Measurements from ENCODE around the gene DIP2C. TPM values are rescaled to one million over a fixed set of nuclear protein-coding genes. Genes with fewer than 3 reads are reported as not detected.

DIP2C gene
- polyA plus RNA-seq, 1 of the 3 experiments (the other 2 are of a cell fraction): 8.7 TPM

DNA sequence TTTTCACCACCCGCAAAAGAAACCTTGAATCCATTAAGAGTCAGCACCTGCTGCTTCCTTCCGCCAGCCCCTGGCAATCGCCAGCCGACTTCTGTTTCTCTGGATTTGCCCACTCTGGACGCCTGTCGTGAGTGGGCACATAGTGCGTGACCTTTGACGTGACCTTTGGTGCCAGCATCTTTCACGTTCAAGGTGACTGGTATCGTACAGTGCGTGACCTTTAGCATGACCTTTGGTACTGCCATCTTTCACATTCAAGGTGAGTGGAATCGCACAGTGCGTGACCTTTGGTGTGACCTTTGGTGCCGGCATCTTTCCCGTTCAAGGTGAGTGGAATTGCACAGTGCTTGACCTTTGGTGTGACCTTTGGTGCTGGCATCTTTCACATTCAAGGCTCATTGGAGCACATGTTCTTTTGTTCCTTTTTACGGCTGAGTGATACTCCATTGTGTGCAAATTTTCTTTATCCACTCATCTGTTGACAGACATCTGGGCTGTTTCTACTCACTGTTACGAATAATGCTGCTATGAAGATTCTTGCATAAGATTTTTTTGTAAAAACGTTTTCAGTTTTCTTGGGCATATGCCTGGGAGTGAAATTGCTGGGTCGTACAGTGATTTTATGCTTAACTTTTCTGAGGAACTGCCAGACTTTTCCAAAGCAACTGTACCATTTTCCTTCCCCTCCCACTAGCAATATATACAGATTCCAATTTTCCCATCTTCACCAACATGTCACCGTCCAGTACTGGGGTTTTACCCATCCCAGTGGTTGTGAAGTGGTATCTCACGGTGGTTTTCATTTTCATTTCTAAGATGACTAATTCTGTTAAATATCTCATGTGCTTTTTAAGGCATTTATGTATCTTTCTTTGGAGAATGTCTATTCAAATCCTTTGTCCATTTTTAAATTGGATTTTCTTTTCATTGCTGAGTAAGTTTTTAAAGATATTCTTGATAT is 145.3 kb downstream of the DIP2C start:
- WGBS (ENCODE audit: low lambda C conversion rate): 96% methylated on average over 21 of the region's 21 CpGs
- Histone ChIP-seq H4K20me1 (ENCODE audit: insufficient read depth) (peaks cover 83% of the 10 kb centered on the region), H3K4me3 (ENCODE audit: low read depth in 2 of 2, low read length in 1 of 2) (no peak overlapping the region), H3K36me3 (replicated peaks in 1 of 2; ENCODE audit: control insufficient read depth in 1 of 2, insufficient read depth in 2 of 2, low read length in 1 of 2) (no peaks in the 10 kb centered on the region), H3K9me3 (no peaks in the 10 kb centered on the region), H3K27ac (ENCODE audit: low read depth in 2 of 2, low read length in 1 of 2) (no peak overlapping the region), H2AFZ (ENCODE audit: low read depth) (no peak overlapping the region), H3K4me2 (no peak overlapping the region), H3K9ac (no peak overlapping the region), H3K4me1 (ENCODE audit: control insufficient read depth in 1 of 2, insufficient read depth in 2 of 2, low read depth in 1 of 2, low read length in 1 of 2) (peaks cover 13 to 31% of the 10 kb centered on the region in 2 experiments; a peak in 3 of 4 replicates), H3F3A (replicated peaks; ENCODE audit: insufficient read depth) (peaks cover 6% of the 10 kb centered on the region), H3K27me3 (ENCODE audit: insufficient read depth) (no peaks in the 10 kb centered on the region), H3K9me2 (no peaks in the 10 kb centered on the region), H3K79me2 (ENCODE audit: insufficient read depth) (peaks cover 14% of the 10 kb centered on the region; the same call in 1 of the 2 replicates)
- ChIA-PET CTCF (no interaction called here), POLR2A (no interaction called here)
- no peak for DNase-seq
- TF ChIP-seq TAF1 (IDR thresholded peaks at IDR 0.05; ENCODE audit: borderline replicate concordance, low read depth, low read length) (no peak), FOXJ3 (CRISPR knock-in tag; IDR thresholded peaks at IDR 0.05) (no peak), EP300 (IDR thresholded peaks at IDR 0.05; ENCODE audit: borderline replicate concordance in 1 of 2, low read depth in 1 of 2, low read length in 1 of 2) (no peak), RCOR1 (IDR thresholded peaks at IDR 0.05; ENCODE audit: low read length) (no peak), RXRA (IDR thresholded peaks at IDR 0.05; ENCODE audit: borderline replicate concordance, low read depth) (no peak), SIN3A (IDR thresholded peaks at IDR 0.05; ENCODE audit: borderline replicate concordance, low read depth, low read length) (no peak), NFIC (IDR thresholded peaks at IDR 0.05; ENCODE audit: borderline replicate concordance) (no peak), MXI1 (IDR thresholded peaks at IDR 0.05; ENCODE audit: low read depth, low read length) (no peak), TEAD4 (IDR thresholded peaks at IDR 0.05; ENCODE audit: borderline replicate concordance, insufficient read depth) (no peak), RFX5 (IDR thresholded peaks at IDR 0.05; ENCODE audit: low read length) (no peak), FOXM1 (IDR thresholded peaks at IDR 0.05; ENCODE audit: low read depth) (no peak), YY1 (IDR thresholded peaks at IDR 0.05; ENCODE audit: low read depth) (no peak), CHD2 (IDR thresholded peaks at IDR 0.05; ENCODE audit: low read length, partially characterized antibody) (no peak), JUND (IDR thresholded peaks at IDR 0.05) (no peak), GABPA (IDR thresholded peaks at IDR 0.05; ENCODE audit: low read depth) (no peak), PBX3 (IDR thresholded peaks at IDR 0.05) (no peak)
- TF ChIP-seq, protein P1, sequence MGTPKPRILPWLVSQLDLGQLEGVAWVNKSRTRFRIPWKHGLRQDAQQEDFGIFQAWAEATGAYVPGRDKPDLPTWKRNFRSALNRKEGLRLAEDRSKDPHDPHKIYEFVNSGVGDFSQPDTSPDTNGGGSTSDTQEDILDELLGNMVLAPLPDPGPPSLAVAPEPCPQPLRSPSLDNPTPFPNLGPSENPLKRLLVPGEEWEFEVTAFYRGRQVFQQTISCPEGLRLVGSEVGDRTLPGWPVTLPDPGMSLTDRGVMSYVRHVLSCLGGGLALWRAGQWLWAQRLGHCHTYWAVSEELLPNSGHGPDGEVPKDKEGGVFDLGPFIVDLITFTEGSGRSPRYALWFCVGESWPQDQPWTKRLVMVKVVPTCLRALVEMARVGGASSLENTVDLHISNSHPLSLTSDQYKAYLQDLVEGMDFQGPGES (IDR thresholded peaks at IDR 0.05; ENCODE audit: low read depth, low read length): no peak
- TF ChIP-seq, protein P2, sequence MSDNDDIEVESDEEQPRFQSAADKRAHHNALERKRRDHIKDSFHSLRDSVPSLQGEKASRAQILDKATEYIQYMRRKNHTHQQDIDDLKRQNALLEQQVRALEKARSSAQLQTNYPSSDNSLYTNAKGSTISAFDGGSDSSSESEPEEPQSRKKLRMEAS (IDR thresholded peaks at IDR 0.05; ENCODE audit: low read depth): no peak
- TF ChIP-seq, protein P3, sequence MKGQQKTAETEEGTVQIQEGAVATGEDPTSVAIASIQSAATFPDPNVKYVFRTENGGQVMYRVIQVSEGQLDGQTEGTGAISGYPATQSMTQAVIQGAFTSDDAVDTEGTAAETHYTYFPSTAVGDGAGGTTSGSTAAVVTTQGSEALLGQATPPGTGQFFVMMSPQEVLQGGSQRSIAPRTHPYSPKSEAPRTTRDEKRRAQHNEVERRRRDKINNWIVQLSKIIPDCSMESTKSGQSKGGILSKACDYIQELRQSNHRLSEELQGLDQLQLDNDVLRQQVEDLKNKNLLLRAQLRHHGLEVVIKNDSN (IDR thresholded peaks at IDR 0.05; ENCODE audit: borderline replicate concordance, low read depth): no peak
